HPDE6-E6E7 (cell line): ENCODE data around the gene CDH4.

Experiments
- DNase-seq: peaks from one replicate; pipeline ENCODE4 v3.0.0; 2011; ENCODE audit warnings: missing footprints; ENCODE audit errors: extremely low spot score

Gene CDH4

GRCh38 chr20:61629602-61630390 is 377.7 kb downstream of the CDH4 start:
- no peak for DNase-seq

- no peak for DNase-seq
These were observed 378.3 kb downstream of the CDH4 start for GRCh38 chr20:61630391-61630650.

DNA sequence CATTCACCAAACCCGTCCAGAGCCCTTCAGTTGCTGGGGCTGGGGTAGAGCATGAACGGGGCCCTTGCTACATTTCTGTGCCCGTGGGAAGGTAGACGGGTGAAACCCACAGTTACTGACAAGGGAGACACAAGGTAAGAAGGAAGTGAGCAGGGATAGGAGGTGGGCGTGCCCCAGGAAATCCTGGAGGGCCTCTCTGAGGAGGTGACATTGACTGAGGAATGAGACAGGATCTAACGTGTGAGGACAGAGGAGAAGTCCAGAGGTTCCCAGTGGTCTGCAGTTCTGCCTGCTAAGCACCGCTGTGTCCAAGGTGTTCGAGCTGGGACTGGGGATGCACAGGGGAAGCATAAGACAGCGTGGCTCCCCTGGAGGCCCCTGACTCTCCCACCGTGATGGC is 378.8 kb downstream of the CDH4 start:
- DNase-seq, result no peak

- no peak for DNase-seq
These were observed 379.7 kb downstream of the CDH4 start for GRCh38 chr20:61631751-61632150.

DNA sequence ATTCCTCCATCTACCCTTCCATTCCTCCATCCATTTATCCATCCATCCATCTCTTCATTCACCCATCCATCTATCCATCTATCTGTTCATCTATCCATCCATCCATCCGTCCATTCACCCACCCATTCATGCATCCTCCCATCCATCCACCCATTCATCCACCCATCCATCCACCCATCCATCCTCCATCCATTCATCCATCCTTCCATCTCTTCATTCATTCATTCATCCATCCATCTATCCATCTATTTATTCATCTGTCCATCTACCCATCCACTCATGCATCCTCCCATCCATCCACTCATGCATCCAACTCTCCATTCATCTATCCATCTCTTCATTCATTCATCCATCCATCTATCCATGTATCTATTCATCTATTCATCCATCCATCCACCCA is 380.9 kb downstream of the CDH4 start:
- DNase-seq, result no peak

GRCh38 chr20:61634376-61635145 is 382.5 kb downstream of the CDH4 start:
- DNase-seq, result no peak

DNA sequence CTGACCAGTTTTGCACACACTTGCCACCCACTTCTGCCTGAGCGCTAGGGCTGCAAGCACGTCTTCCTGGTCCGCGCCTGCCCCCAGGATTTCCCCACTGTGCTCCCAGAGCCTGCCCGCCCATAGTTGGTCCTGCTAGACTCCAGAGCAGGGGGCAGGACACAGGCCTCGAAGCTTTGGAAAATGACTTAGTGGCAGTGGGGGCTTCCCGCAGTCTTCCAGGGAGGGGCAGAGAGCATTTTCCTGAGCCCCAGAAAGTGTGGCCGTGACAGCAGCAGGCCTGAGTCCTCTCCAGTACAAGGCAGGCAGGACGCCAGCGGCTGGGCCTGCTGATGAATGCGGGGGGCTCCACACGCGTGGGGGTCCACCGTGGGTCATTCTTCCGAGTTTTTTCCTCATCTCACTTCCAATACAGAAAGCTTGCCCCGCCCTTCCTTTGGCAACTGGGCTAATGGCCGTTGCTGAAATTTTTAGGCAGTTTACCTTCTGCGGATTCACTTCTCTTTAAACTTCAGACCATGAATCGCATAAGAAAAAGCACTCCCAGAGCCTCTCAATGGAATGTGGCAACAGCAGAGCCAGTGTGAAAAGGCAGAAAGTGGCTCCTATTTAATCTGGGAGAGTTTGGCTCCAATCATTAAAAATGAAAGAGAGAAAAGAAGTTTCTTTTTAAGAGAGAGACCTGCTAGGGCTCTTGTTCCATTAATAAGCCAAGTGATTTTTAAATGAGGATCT is 383.8 kb downstream of the CDH4 start:
- no peak for DNase-seq

DNA sequence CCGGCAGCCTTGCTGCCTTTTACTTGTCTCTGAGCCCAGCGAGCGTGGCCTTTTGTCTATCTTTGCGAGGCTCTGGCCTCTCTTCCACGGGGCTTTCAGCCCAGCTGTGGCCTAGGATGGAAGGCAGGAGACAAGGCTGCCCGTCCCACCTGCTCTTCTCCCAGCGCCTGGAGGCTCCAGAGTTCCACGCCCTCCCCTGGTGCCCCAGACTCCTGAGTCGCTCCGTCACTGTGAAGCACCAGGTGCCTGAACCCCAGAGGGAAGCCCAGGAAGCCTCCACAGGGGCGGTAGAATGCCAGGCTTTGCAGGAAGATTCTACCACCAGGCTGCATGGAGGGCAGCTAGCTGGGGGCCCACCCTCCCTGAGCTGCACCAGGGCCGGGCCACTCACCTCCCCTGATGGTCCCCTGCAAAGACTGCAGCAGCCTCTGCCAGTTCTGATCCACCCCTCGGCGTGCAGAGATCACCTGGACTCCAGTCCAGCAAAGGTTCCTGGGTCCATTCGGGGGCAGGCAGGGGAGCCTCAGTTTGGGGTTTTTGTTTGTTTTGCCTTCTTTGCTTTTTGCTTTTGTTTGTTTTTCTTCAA is 384.6 kb downstream of the CDH4 start:
- DNase-seq, result no peak

DNA sequence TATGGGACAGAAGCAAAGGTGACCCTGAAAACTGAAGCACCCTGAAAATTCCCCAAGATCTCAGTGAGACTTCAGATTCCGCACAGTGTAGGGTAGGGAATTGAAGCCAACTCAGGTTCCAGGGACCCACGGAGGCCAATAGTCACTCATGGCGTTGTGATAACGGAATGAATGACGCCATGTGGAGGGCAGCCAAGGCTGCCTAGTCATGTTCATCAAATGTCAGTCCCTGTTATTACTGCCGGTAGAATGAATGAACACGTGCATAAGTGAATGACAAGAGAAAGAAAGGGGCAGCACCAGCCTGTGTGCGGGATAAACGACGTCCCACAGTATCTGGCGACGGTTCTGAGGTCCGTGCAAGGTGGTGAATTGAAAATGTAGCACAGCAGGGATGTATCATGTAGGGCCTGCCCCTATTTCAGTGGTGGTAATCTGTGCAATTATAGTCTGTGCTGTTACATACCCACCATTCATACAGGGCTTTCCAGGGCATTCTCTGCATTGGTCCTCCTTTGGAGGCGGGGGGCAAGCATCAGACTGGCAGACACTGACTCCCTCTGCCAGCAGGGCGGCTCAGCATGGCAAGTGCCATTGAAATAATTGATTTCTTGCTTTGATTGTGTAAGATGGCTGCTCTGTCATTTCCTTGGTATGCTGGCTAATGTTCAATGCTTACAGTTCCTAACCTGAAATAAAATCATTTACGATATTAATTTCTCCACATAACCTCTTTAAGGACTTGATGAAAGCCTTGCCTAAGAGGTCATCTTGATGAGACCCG is 386.9 kb downstream of the CDH4 start:
- no peak for DNase-seq

DNA sequence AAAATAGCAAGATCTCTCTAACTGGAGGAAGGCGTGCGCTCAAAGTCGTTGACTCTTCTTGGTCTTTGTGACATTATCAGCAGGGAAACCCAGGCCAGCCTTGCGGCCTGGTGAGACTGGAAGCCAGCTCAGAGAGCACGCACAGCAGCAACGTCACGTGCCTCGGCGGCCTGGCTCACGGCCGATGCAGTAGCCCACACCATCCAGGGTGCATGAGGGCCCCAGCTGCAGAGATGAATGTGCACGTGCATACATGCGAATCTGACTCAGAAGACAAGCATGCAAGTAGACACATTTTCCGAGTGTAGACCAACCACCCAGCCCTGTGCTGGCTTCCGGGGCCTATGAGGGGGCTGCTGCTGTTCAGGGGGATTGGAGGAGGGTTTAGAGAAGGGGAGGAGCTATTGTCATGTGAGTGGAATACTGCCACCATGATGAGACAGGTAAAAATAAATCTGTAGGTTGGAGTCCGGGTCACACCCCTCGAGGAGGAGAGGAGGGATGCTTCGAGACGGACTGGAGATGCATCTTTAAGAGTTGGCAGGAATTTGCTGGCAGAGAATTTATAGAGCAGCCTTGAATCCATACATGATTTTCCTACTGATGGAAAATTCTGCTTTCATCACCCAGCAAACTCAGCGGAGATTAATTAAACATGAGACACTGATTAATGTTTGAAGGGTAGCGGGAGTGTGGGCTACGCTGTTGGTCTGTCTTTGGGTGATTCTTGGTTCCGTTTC is 388.2 kb downstream of the CDH4 start:
- DNase-seq, result no peak

GRCh38 chr20:61640871-61641245 is 388.8 kb downstream of the CDH4 start:
- DNase-seq, result no peak

GRCh38 chr20:61643656-61644377 is 391.8 kb downstream of the CDH4 start:
- DNase-seq, result no peak

GRCh38 chr20:61644378-61645076 is 392.5 kb downstream of the CDH4 start:
- DNase-seq, result no peak

- no peak for DNase-seq
These were observed 393.7 kb downstream of the CDH4 start for GRCh38 chr20:61645732-61646131.

GRCh38 chr20:61646453-61646852 is 394.4 kb downstream of the CDH4 start:
- no peak for DNase-seq

DNA sequence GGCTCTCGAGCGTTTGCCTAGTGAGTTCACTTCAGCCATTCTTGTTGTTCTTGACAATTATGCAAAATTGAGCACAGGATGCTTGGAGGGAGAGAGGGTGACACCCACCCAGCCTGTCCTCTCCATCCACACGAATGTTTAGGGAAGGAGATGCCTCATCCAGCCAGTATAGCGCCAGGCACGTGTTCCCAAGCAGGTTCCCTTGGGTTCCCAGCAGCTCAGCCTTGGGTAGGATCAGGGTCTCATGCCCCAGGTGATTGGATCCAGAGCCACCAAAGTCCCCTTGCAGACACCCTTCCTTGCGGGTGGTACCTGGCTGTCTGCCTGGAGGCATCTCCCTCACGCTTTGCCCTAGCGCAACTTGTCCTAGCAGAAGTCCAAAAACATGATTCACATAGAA is 394.9 kb downstream of the CDH4 start:
- no peak for DNase-seq

- no peak for DNase-seq
These were observed 395.6 kb downstream of the CDH4 start for GRCh38 chr20:61647702-61648101.

GRCh38 chr20:61649105-61649859 is 397.2 kb downstream of the CDH4 start:
- DNase-seq, result no peak

DNA sequence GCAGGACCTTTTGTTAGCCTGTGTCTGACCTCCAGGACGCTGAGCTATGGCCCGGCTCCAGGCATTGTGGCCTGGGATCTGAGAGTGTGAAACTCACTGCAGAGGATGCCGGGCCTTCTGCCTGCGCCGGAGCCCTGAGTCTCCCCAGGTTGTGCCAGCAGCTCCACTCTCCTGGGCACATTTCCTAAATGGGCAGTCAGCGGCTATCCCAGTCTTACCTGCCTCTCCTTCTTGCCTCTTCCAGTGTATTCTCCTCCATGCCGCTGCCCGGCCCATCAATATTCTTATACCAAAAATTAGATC is 397.8 kb downstream of the CDH4 start:
- DNase-seq, result no peak
